GM12864 (cell line): ENCODE measurements around the gene PDPK1.

Experiments used
- DNase-seq: peaks from one replicate; pipeline ENCODE4 v3.0.0-alpha.2; 2011; ENCODE audit warnings: low read depth
- H3K4me3 ChIP-seq: 2 replicates; pipeline ENCODE4 v1.5.1; 2011; ENCODE audit warnings: mild to moderate bottlenecking, low read depth, low read length, control low read depth
- CTCF ChIP-seq: IDR thresholded peaks from 2 replicates; pipeline ENCODE4 v1.5.1; 2011; ENCODE audit warnings: low read depth, mild to moderate bottlenecking, moderate library complexity, low read length, control low read depth, inconsistent platforms; ENCODE audit errors: missing control alignments

Gene PDPK1

GRCh38 chr16:2495041-2495440 is 42.8 kb upstream of the PDPK1 start:
- no peak for DNase-seq

GRCh38 chr16:2496223-2497115 is 41.4 kb upstream of the PDPK1 start:
- no peak for TF ChIP-seq CTCF

More at GRCh38 chr16:2495041-2495440, 42.8 kb upstream of the PDPK1 start:
- H3K4me3 ChIP-seq: no peak overlapping the region
- TF ChIP-seq CTCF: no peak

GRCh38 chr16:2497116-2497630 is 40.6 kb upstream of the PDPK1 start:
- no peak overlapping the region for H3K4me3 ChIP-seq
- no peak for TF ChIP-seq CTCF
- DNase-seq: no peak

More at GRCh38 chr16:2496223-2497115, 41.4 kb upstream of the PDPK1 start:
- DNase-seq: no peak
- no peak overlapping the region for H3K4me3 ChIP-seq

GRCh38 chr16:2497695-2498484 is 39.9 kb upstream of the PDPK1 start:
- H3K4me3 ChIP-seq: no peak overlapping the region
- TF ChIP-seq CTCF: no peak
- DNase-seq: no peak

GRCh38 chr16:2498531-2499253 is 39.1 kb upstream of the PDPK1 start:
- TF ChIP-seq CTCF: no peak
- H3K4me3 ChIP-seq: no peak overlapping the region
- DNase-seq: no peak

- no peak for DNase-seq
- no peak overlapping the region for H3K4me3 ChIP-seq
- TF ChIP-seq CTCF: no peak
Observed at GRCh38 chr16:2499454-2499853, 38.4 kb upstream of the PDPK1 start.
